Colonic mucosa (tissue), 4 donors: Measurements from ENCODE around the gene CALHM4. TPM values are rescaled to one million over a fixed set of nuclear protein-coding genes. Genes with fewer than 3 reads are reported as not detected.
A peak's percentile ranks its signal among the peaks of the same experiment; 100 is the strongest.

Source experiments
- DNase-seq: peaks from one replicate; pipeline ENCODE4 v3.0.0-alpha.2; 2020
- H3K27ac ChIP-seq: fragments of 200-600 bp; one replicate; pipeline ENCODE4 v1.8.0; 2021
- H3K27me3 ChIP-seq: fragments of 200-600 bp; one replicate; pipeline ENCODE4 v1.8.0; 2021
- H3K36me3 ChIP-seq: fragments of 200-600 bp; one replicate; pipeline ENCODE4 v1.8.0; 2021
- H3K4me1 ChIP-seq: fragments of 200-600 bp; one replicate; pipeline ENCODE4 v1.8.0; 2021; ENCODE audit warnings: mild to moderate bottlenecking
- H3K4me3 ChIP-seq: fragments of 200-600 bp; one replicate; pipeline ENCODE4 v1.8.0; 2021
- H3K9ac ChIP-seq, 2 donors: one replicate each; pipeline ENCODE4 v1.7.0; 2013; ENCODE audit warnings: control low read depth in 2 of 2, low read depth in 2 of 2, low read length in 2 of 2
- H3K9me3 ChIP-seq: fragments of 200-600 bp; one replicate; pipeline ENCODE4 v1.8.0; 2021
- intact Hi-C: fragments of 100-400 bp; cut with DNase I; formaldehyde crosslinking; loops from one replicate; pipeline ENCODE4 v1.14.1; 2022
- total RNA-seq, 2 donors: library from RNA; stranded (reverse); fragmentation: NEBNext Ultra II Directional in 1 of 2; extraction: Animal tissue kit (Norgen Biotek cat#: 25700) in 1 of 2; gene quantifications; one replicate each; pipeline ENCODE4 v1.2.1, GENCODE V29; 2021
- TF ChIP-seq, protein P1 (sequence below): fragments of 200-600 bp; IDR thresholded peaks from one replicate; pipeline ENCODE4 v1.8.0; 2022; ENCODE audit warnings: antibody characterized with exemption, mild to moderate bottlenecking
- donor health status: healthy.
- donor health status: DM: no; HTN: no; CAD: no.
- donor health status: DM: no; HTN: no; CAD: no.

Gene CALHM4
- total RNA-seq, 2 donors from 2014 or later: not detected

DNA sequence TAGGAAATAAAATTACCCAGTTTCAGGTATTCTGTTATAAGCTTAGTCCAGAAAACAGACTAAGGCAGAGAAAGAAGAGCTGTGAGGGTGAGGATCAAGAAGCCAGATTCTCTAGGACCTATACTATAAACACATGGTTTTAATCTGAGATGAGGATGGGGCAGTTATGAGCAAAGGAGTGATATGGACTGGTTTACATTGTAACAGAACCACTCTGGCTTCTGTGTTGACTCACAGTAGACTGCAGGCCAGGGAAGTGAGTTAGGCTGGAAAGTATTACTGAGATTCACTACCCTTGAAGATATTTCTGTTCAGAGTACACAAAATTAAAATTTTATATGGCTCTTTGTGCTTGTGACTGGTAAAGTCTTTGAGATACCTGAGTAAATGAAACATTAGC lies 14.6 kb downstream of the CALHM4 start:
- Histone ChIP-seq H3K27me3 (no peaks in the 10 kb centered on the region), H3K4me3 (no peak overlapping the region), H3K27ac (no peak overlapping the region), H3K9me3 (no peaks in the 10 kb centered on the region), H3K4me1 (peaks cover 14% of the 10 kb centered on the region), H3K36me3 (no peaks in the 10 kb centered on the region), H3K9ac (no peak overlapping the region)
- TF ChIP-seq, protein P1, sequence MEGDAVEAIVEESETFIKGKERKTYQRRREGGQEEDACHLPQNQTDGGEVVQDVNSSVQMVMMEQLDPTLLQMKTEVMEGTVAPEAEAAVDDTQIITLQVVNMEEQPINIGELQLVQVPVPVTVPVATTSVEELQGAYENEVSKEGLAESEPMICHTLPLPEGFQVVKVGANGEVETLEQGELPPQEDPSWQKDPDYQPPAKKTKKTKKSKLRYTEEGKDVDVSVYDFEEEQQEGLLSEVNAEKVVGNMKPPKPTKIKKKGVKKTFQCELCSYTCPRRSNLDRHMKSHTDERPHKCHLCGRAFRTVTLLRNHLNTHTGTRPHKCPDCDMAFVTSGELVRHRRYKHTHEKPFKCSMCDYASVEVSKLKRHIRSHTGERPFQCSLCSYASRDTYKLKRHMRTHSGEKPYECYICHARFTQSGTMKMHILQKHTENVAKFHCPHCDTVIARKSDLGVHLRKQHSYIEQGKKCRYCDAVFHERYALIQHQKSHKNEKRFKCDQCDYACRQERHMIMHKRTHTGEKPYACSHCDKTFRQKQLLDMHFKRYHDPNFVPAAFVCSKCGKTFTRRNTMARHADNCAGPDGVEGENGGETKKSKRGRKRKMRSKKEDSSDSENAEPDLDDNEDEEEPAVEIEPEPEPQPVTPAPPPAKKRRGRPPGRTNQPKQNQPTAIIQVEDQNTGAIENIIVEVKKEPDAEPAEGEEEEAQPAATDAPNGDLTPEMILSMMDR: no peak
- no peak for DNase-seq
- intact Hi-C loops: no loop called here

DNA sequence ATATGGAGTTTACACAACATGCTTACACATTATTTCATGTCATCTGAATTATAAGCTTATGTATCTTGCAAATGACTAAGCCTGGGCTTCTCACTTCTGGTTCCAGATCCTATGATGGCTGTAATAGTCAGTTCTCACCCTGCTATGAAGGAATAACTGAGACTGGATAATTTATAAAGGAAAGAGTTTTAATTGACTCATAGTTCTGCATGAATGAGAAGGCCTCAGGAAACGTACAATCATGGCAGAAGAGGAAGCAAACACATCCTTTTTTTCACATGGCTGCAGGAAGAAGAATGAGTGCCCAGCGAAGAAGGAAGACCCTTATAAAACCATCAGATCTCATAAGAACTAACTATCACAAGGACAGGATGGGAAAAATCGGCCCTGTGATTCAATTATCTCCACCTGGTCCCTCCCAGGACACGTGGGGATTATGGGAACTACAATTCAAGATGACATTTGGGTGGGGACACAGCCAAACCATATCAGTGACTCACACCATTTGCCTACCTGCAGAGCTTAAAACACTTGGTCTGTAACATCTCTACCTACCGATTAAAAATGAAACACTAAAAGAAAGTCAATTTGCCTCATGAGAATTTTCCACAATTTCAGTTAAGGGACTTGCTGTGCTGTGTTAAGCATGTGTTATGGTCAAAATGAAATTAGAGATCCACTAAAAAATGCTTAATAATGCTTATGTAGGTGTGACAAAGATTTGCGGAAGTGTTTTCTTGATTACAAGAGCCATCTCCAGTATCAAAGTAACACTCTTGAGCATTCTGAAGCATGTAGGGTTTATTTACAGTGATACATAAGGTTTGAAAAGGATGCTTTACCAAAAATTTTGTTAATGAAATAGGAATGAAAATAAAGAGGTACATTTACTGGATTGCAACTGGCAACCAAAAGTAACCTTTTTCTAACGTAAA lies 15.5 kb downstream of the CALHM4 start:
- DNase-seq: no peak
- no peaks in the 10 kb centered on the region for H3K36me3 ChIP-seq
- H3K4me3 ChIP-seq: no peak overlapping the region
- no peaks in the 10 kb centered on the region for H3K9me3 ChIP-seq
- H3K9ac ChIP-seq: no peak overlapping the region
- no peaks in the 10 kb centered on the region for H3K27me3 ChIP-seq
- TF ChIP-seq, protein P1: no peak
- peaks cover 15% of the 10 kb centered on the region for H3K4me1 ChIP-seq
- intact Hi-C loops: no loop called here
- H3K27ac ChIP-seq: no peak overlapping the region

DNA sequence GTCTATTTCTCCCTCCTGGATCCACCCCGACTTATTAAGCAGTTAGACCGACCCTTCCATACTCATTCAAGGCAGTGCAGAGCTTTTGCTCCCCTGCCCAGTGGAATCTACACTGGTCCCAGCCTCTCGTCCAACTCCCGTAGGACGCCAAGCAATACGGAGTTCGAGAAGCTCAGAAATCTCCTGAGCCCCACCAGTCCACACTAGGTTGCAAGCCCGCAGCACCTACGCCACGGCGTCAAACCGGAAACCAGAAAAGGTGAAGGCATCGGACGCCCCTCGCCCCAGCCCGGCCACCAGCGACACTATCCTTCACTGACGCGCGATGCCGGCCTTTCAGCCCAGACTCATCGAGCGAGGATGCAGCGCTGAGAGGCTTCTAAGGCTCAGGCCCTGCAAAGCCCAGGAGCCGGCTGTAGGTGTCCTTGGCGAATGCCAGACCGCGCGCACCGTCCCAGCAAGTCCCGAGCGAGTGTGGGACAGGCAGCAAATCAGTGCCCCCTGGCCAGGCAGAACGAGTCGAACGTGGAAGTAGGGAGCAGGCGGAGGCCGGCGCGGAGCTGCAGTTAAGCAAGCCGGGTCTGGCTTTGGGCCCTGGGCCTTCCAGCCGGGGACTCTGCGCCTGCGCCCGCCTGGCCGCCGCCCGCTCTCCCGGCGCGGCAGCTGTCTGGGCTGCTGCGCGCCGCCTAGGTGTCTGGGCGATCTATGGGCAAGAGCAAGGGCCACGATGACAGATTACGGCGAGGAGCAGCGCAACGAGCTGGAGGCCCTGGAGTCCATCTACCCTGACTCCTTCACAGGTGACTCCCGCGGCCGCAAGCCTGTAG lies 17.5 kb downstream of the CALHM4 start, which contains the start of gene RWDD1:
Gene RWDD1, plus strand, starts transcription at position 649 of the 827 bp plus-strand sequence. Its CDS starts 79 bp downstream, at position 728.
- Histone ChIP-seq H3K27me3 (no peaks in the 10 kb centered on the region), H3K27ac (peak within 1 kb of the TSS; percentile 89), H3K4me3 (peak within 1 kb of the TSS; percentile 87), H3K4me1 (peaks cover 15% of the 10 kb centered on the region), H3K9me3 (no peaks in the 10 kb centered on the region), H3K9ac (peak within 1 kb of the TSS; percentile 92 to 95), H3K36me3 (no peaks in the 10 kb centered on the region)
- peak; percentile 98 for DNase-seq
- intact Hi-C loops: loop anchor here (5.0 kb wide), 1 partner anchor 294 kb away; the partner anchor contains the start of gene TSPYL1
- TF ChIP-seq, protein P1: no peak

DNA sequence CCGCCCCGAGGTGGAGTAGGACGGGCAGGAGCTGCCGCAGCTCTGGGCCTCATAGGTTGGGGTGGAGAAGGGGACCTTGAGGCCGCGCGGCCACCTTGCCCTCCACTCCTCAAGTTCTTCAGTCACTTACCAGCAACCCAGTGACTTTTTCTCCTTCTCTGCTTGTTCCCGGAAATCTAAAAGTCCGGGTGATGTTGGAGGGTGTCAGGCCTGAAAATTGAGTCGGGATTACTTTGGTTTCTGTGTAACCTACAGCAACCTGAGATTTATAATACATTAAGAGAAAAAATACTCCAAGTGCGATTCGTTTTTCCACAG lies 18.1 kb downstream of the CALHM4 start:
- H3K4me1 ChIP-seq: peaks cover 15% of the 10 kb centered on the region
- intact Hi-C loops: loop anchor here (5.0 kb wide), 1 partner anchor 294 kb away; the partner anchor contains the start of gene TSPYL1
- H3K9ac ChIP-seq: peak overlapping the region; percentile 92 to 95

DNA sequence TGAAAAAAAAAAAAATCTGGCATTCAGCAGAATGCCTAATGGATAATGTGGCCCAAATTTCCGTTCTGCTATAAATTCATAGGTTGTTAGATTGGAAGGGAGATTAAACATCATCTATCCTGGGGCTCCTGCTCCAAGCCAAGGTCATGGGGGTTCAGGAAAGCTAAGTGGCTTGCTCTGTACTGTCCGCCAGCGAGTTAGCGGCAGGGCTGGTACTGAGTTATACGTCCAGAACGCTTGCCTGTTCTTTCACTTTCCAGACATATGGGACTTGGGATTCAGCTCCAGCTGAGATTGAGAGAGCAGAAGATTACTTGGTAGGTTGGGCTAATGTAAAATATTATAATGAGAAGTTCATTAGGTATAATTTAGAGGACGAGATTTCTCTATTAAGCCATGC lies 18.6 kb downstream of the CALHM4 start:
- Histone ChIP-seq H3K27me3 (no peaks in the 10 kb centered on the region), H3K9me3 (no peaks in the 10 kb centered on the region), H3K4me1 (peaks cover 15% of the 10 kb centered on the region), H3K9ac (peak overlapping the region; percentile 92 to 95), H3K4me3 (peak overlapping the region; percentile 87), H3K36me3 (no peaks in the 10 kb centered on the region), H3K27ac (peak overlapping the region; percentile 89)
- intact Hi-C loops: loop anchor here (5.0 kb wide), 1 partner anchor 295 kb away; the partner anchor contains the start of gene TSPYL1
- TF ChIP-seq, protein P1: no peak
- peak; percentile 41 for DNase-seq

More for the DNA sequence above, 18.1 kb downstream of the CALHM4 start:
- TF ChIP-seq, protein P1: no peak
- H3K4me3 ChIP-seq: peak overlapping the region; percentile 87
- no peaks in the 10 kb centered on the region for H3K36me3 ChIP-seq
- H3K27me3 ChIP-seq: no peaks in the 10 kb centered on the region
- DNase-seq: no peak
- H3K9me3 ChIP-seq: no peaks in the 10 kb centered on the region
- H3K27ac ChIP-seq: peak overlapping the region; percentile 89
